Gastroesophageal sphincter (tissue), 4 donors: Measurements from ENCODE around the gene PCYT1A. TPM values are rescaled to one million over a fixed set of nuclear protein-coding genes. Genes with fewer than 3 reads are reported as not detected.
"Not testable (repeated sequence)": the region's sequence is repeated elsewhere in the genome, so short reads cannot be mapped to it uniquely, and the experiment has no call there.

Source experiments
- ATAC-seq: fragments of 150-250 bp; one replicate; pipeline ENCODE4 v1.9.1; 2016; ENCODE audit warnings: mild to moderate bottlenecking, moderate library complexity
- H3K27ac ChIP-seq, 4 donors: fragments of 200-600 bp; sonication (generic) in 3 of 4; 1 replicate in 3 of 4; 2 replicates in 1 of 4; pipeline ENCODE4 v1.5.1; 2016 to 2019
- H3K27me3 ChIP-seq: fragments of 200-600 bp; sonication (generic); one replicate; pipeline ENCODE4 v1.5.1; 2019
- H3K36me3 ChIP-seq, 2 donors: fragments of 200-600 bp; sonication (generic); one replicate each; pipeline ENCODE4 v1.5.1; 2019; ENCODE audit warnings: control low read depth in 1 of 2
- H3K4me1 ChIP-seq, 3 donors: fragments of 200-600 bp; sonication (generic); 1 replicate in 2 of 3; 2 replicates in 1 of 3; pipeline ENCODE4 v1.5.1; 2016 to 2019; ENCODE audit warnings: control low read depth in 2 of 3
- H3K4me3 ChIP-seq, 2 donors: fragments of 200-600 bp; sonication (generic); one replicate each; pipeline ENCODE4 v1.5.1; 2019; ENCODE audit warnings: mild to moderate bottlenecking in 1 of 2, moderate library complexity in 1 of 2
- H3K9me3 ChIP-seq, 3 donors: fragments of 200-600 bp; sonication (generic); one replicate each; pipeline ENCODE4 v1.5.1; 2017 to 2019; ENCODE audit warnings: control low read depth in 2 of 3
- EP300 ChIP-seq: sonication (generic); formaldehyde crosslinking; IDR thresholded peaks from one replicate; pipeline ENCODE4 v1.6.1; 2017; ENCODE audit warnings: antibody characterized with exemption, mild to moderate bottlenecking
- POLR2A ChIP-seq, 2 donors: fragments of 450-650 bp; IDR thresholded peaks; one replicate each; pipeline ENCODE4 v1.6.1; 2017; ENCODE audit warnings: antibody characterized with exemption in 2 of 2, mild to moderate bottlenecking in 2 of 2, moderate library complexity in 1 of 2
- POLR2AphosphoS5 ChIP-seq: sonication (generic); formaldehyde crosslinking; IDR thresholded peaks from one replicate; pipeline ENCODE4 v1.6.1; 2017; ENCODE audit warnings: antibody characterized with exemption
- WGBS, 2 donors: methylation state at CpG; one replicate each; pipeline ENCODE4 v1.1.5; 2018; ENCODE audit warnings: low coverage in 1 of 2; 5-methylcytosine and 5-hydroxymethylcytosine counted together
- total RNA-seq, 4 donors: library from RNA; depleted of rRNA; stranded (reverse); fragments of >200 nt; gene quantifications; one replicate each; pipeline ENCODE4 v1.1.0, GENCODE V29; 2016
- TF ChIP-seq, protein P1 (sequence below), 4 experiments: fragments of 200-600 bp in 2 of 4; fragments of 450-650 bp in 2 of 4; sonication (generic) in 1 of 4; IDR thresholded peaks; one replicate each; pipeline ENCODE4 v1.5.1; 2017 to 2019; ENCODE audit warnings: antibody characterized with exemption in 4 of 4, mild to moderate bottlenecking in 2 of 4, moderate library complexity in 2 of 4

The PCYT1A gene
- total RNA-seq, 4 donors from 2014 or later: 60.3 to 92.6 (median 81.0) TPM

DNA sequence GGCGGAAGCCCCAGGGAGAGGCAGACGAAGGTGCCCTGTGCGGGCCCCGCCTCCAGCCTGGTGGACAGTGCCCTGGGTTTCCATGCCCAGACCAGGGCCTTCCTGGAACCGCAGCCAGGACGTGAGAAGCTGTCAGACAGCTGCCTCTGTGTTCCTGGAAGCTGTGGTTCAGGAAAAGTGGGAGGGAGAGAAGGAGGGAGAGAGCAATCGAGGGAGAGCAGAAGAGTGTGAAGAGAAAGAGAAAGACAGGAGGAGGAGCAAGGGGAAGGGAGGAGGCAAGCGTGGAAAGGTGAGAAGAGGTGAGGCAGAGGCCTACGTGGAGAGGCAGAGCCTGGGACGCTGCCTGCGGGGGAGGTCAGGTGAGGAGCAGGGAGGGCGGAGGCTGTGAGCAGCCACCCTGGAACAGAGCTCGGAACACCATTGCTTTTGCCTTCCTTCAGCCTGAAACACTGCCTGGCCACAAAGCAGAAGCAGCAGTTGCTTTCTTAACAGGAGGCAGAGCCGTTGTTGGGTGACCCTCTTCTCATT lies 94.9 kb downstream of the PCYT1A start:
- Histone ChIP-seq H3K4me1 (peaks cover 0 to 7% (median 0%) of the 10 kb centered on the region in 3 donors), H3K27me3 (no peaks in the 10 kb centered on the region), H3K27ac (no peak overlapping the region), H3K9me3 (no peaks in the 10 kb centered on the region), H3K36me3 (no peaks in the 10 kb centered on the region), H3K4me3 (no peak overlapping the region)
- no peak for ATAC-seq
- TF ChIP-seq POLR2AphosphoS5: no peak
- TF ChIP-seq POLR2A (IDR thresholded peaks at IDR 0.05): no peak
- TF ChIP-seq, protein P1, sequence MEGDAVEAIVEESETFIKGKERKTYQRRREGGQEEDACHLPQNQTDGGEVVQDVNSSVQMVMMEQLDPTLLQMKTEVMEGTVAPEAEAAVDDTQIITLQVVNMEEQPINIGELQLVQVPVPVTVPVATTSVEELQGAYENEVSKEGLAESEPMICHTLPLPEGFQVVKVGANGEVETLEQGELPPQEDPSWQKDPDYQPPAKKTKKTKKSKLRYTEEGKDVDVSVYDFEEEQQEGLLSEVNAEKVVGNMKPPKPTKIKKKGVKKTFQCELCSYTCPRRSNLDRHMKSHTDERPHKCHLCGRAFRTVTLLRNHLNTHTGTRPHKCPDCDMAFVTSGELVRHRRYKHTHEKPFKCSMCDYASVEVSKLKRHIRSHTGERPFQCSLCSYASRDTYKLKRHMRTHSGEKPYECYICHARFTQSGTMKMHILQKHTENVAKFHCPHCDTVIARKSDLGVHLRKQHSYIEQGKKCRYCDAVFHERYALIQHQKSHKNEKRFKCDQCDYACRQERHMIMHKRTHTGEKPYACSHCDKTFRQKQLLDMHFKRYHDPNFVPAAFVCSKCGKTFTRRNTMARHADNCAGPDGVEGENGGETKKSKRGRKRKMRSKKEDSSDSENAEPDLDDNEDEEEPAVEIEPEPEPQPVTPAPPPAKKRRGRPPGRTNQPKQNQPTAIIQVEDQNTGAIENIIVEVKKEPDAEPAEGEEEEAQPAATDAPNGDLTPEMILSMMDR (IDR thresholded peaks at IDR 0.05): no peak
- TF ChIP-seq EP300: no peak
- 61 to 77% methylated on average over 6 to 8 of the region's 14 CpGs for WGBS, 2 donors

DNA sequence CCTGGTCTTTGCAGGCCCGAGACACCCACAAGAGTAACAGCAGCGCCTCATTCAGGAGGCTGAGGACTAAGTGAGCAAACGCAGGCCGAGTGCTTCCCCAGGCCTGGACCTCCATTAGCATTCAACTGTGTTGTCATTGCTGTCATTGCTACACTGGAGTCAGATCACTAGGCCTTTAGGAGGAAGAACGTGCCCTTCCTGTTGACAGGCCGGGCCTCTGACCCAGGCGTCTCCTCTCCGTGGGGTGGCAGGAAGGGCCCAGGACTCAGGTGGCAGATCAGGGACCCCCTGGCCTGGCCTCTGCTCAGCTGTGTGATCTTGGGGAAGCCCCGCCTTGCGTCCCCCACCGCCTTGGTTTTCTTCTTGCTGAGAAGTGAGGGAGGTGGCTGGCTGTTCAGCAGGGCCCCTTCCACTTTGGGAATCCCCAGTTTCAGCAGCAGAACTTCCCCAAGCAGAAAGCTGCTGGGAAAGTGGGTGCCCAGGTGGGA lies 95.4 kb downstream of the PCYT1A start:
- Histone ChIP-seq H3K4me1 (peaks cover 0 to 8% (median 0%) of the 10 kb centered on the region in 3 donors), H3K36me3 (no peaks in the 10 kb centered on the region), H3K27ac (no peak overlapping the region), H3K9me3 (no peaks in the 10 kb centered on the region), H3K4me3 (no peak overlapping the region), H3K27me3 (no peaks in the 10 kb centered on the region)
- no peak for ATAC-seq
- WGBS, 2 donors: 70 to 82% methylated on average over 2 to 4 of the region's 11 CpGs
- no peak for TF ChIP-seq POLR2A (IDR thresholded peaks at IDR 0.05)

DNA sequence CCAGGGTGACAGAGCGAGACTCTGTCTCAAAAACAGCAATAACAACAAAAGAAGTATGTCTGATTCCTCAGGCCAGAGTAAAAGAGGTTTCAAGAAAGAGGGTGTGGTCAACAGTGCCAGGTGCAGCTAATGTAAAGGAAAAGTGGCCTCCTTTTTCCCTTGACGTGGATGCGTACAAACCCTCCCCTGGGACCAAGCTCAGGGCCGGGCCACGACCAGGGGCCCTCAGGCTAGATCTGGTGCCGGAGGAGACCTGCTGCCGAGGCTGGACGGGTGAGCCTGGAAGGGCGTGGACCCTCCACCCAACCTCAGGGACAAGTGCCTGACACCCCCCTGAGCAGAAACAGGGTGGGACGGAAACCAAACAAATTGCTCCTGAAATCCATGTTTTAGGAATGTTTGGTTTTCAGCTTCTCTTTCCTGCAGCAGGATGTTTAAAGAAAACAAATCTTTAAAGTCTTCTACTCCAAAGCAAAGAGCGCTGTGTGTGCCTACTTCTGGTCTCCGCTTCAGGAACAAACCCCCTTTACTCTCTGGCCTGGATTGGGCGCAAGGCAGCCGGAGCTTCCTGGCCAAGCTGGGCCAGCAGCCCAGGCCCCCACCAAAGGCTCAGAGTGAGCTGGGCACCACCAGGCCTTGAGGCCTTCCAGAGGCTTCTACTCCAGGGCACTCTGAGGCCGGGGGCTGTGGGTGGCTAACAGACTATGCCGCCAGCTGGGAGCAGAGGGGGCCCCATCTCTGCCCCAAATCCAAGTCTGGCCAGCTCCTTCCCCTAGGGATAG lies 97.8 kb downstream of the PCYT1A start:
- H3K4me1 ChIP-seq: peaks cover 0 to 10% (median 0%) of the 10 kb centered on the region in 3 donors
- WGBS, 2 donors: 96% methylated on average over 4 to 5 of the region's 16 CpGs
- H3K9me3 ChIP-seq: no peaks in the 10 kb centered on the region
- no peak overlapping the region for H3K27ac ChIP-seq
- H3K36me3 ChIP-seq: no peaks in the 10 kb centered on the region
- no peak for TF ChIP-seq POLR2A (IDR thresholded peaks at IDR 0.05)
- TF ChIP-seq EP300: no peak
- TF ChIP-seq POLR2AphosphoS5: no peak
- TF ChIP-seq, protein P1 (IDR thresholded peaks at IDR 0.05): no peak
- ATAC-seq: no peak
- H3K4me3 ChIP-seq: no peak overlapping the region
- H3K27me3 ChIP-seq: no peaks in the 10 kb centered on the region

DNA sequence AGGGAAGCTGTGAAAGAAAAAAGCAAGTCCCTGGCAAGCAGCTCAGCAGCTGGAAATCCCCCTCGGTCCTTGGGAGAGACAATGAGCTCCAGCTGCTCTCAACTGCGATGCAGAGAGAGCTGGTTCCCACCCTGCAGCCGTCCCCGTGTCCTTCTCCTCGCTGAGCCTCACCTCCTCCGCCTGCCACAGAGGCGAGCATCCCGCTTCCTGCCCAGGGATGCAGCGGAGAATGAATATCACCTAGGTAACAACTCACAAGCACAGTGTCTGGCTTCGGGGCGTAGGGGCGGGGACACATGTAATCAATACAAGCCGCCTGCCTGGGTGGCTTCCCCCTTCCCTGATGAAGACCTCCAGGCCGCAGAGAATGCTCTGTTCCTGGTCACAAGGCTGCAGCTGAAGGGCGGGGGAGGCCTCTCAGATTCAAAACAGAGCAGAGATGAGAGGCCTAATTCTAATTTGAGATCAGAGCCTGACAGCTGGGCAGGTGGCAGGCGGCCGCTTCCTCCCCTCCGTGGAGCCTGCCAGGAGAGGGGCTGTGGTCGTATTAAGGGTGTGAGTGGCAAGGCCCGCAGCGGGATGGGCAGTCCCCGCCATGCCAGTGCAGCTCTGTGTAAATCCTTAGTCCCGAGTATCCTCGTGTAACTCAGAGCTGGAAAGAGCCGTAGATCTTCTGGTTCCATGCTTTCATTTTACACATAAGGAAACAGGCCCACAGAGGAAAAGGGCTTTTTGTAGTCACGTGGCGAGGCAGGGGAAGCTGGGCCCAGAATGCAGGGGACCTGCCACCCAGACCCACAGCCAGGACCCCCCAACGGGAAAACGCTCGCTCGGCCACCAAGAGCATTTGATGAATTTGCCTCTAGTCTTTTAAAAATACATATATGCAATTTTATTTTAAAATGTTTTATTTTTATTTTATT lies 100.6 kb downstream of the PCYT1A start:
- no peaks in the 10 kb centered on the region for H3K9me3 ChIP-seq
- TF ChIP-seq, protein P1 (IDR thresholded peaks at IDR 0.05): no peak
- TF ChIP-seq POLR2A (IDR thresholded peaks at IDR 0.05) (no peak), POLR2AphosphoS5 (no peak), EP300 (no peak)
- H3K36me3 ChIP-seq: no peaks in the 10 kb centered on the region
- H3K4me1 ChIP-seq: peaks cover 0 to 10% (median 0%) of the 10 kb centered on the region in 3 donors
- no peaks in the 10 kb centered on the region for H3K27me3 ChIP-seq
- H3K27ac ChIP-seq: no peak overlapping the region
- ATAC-seq: no peak
- H3K4me3 ChIP-seq: peak overlapping the region in 1 of 2 donors; percentile 15
- WGBS, 2 donors: 45 to 53% methylated on average over 11 to 16 of the region's 31 CpGs

DNA sequence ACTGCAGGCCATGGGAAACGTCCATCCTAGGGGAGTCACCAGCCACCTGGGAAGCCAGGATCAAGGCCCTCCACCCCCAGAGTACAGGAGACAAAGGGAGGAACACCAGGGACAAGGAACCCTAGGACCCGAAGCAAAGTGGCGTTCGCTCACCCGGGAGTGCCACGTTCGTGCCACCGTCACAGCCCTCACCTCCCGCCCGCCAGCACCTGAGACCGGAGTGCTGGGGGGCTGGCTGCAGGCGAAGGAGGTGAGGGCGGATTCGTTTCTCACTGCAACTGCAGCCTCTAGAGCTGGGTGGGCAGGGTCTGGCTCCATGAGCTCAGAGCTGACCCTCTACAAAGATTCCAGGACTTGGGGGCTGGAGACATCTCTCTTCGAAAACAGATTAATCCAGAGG lies 102.6 kb downstream of the PCYT1A start:
- Histone ChIP-seq H3K4me3 (no peak overlapping the region), H3K27ac (no peak overlapping the region), H3K36me3 (no peaks in the 10 kb centered on the region), H3K9me3 (no peaks in the 10 kb centered on the region), H3K4me1 (peaks cover 0 to 10% (median 0%) of the 10 kb centered on the region in 3 donors), H3K27me3 (no peaks in the 10 kb centered on the region)
- WGBS, 2 donors: 70 to 100% methylated on average over 2 to 10 of the region's 15 CpGs
- TF ChIP-seq POLR2AphosphoS5 (no peak), EP300 (no peak), POLR2A (IDR thresholded peaks at IDR 0.05) (no peak)
- TF ChIP-seq, protein P1 (IDR thresholded peaks at IDR 0.05): no peak
- ATAC-seq: no peak

DNA sequence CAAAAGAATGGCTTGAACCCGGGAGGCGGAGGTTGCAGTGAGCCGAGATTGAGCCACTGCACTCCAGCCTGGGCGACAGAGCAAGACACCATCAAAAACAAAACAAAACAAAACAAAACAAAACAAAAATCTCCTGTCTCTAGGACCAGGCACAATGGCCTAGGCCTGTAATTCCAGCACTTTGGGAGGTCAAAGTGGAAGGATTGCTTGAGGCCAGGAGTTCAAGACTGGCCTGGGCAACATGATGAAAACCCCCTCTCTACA lies 103.4 kb downstream of the PCYT1A start:
- not testable (repeated sequence) for H3K27me3 ChIP-seq, H3K36me3 ChIP-seq, ATAC-seq, H3K27ac ChIP-seq, H3K4me3 ChIP-seq, H3K4me1 ChIP-seq, H3K9me3 ChIP-seq
- 82% methylated on average over 4 of the region's 4 CpGs; no CpG with 5 or more reads in 1 of the 2 donors for WGBS, 2 donors
